Neuronal stem cell (in vitro differentiated cells): ENCODE measurements around the gene HS1BP3.

Experiments
- DNase-seq: peaks from one replicate; pipeline ENCODE4 v3.0.0-alpha.2; 2013; ENCODE audit warnings: low spot score
- H2AFZ ChIP-seq: one replicate; pipeline ENCODE4 v1.6.1; 2013; ENCODE audit warnings: mild to moderate bottlenecking, low read length, inconsistent platforms
- H2AK5ac ChIP-seq: 2 replicates; pipeline ENCODE4 v1.6.1; 2013; ENCODE audit warnings: low read depth, mild to moderate bottlenecking, inconsistent platforms, low read length, moderate library complexity, mixed read lengths
- H2BK120ac ChIP-seq: 2 replicates; pipeline ENCODE4 v1.6.1; 2013; ENCODE audit warnings: low read depth, mild to moderate bottlenecking, inconsistent platforms, low read length, moderate library complexity, mixed read lengths
- H2BK12ac ChIP-seq: one replicate; pipeline ENCODE4 v1.6.1; 2013; ENCODE audit warnings: low read length, inconsistent platforms
- H2BK15ac ChIP-seq: 2 replicates; pipeline ENCODE4 v1.6.1; 2013; ENCODE audit warnings: mild to moderate bottlenecking, low read length, inconsistent platforms, mixed read lengths
- H2BK5ac ChIP-seq: one replicate; pipeline ENCODE4 v1.6.1; 2013; ENCODE audit warnings: inconsistent platforms, mild to moderate bottlenecking, low read length, moderate library complexity
- H3K14ac ChIP-seq: one replicate; pipeline ENCODE4 v1.6.1; 2013; ENCODE audit warnings: low read length, inconsistent platforms
- H3K18ac ChIP-seq: 2 replicates; pipeline ENCODE4 v1.6.1; 2013; ENCODE audit warnings: low read length, inconsistent platforms
- H3K23ac ChIP-seq: 2 replicates; pipeline ENCODE4 v1.6.1; 2013; ENCODE audit warnings: low read depth, mild to moderate bottlenecking, mixed read lengths, low read length, inconsistent platforms; ENCODE audit not compliant: poor library complexity
- H3K27ac ChIP-seq: replicated peaks from 3 replicates; pipeline ENCODE4 v1.5.1; 2013; ENCODE audit warnings: low read length, inconsistent platforms
- H3K27me3 ChIP-seq, 3 experiments: 2 replicates each; pipeline ENCODE4 v1.6.1; 2013; ENCODE audit warnings: low read length in 3 of 3, mild to moderate bottlenecking in 2 of 3, inconsistent platforms in 1 of 3, low read depth in 1 of 3, mixed read lengths in 1 of 3, moderate library complexity in 1 of 3; ENCODE audit not compliant: control insufficient read depth in 3 of 3, insufficient read depth in 3 of 3
- H3K36me3 ChIP-seq, 2 donors: replicated peaks in 1 of 2; 2 replicates each; pipeline ENCODE4 v1.6.1; 2013; ENCODE audit warnings: low read length in 2 of 2; ENCODE audit not compliant: control insufficient read depth in 2 of 2, insufficient read depth in 2 of 2
- H3K4ac ChIP-seq: 2 replicates; pipeline ENCODE4 v1.6.1; 2013; ENCODE audit warnings: inconsistent platforms, mild to moderate bottlenecking, low read length, moderate library complexity
- H3K4me1 ChIP-seq, 2 donors: 1 replicate in 1 of 2; 2 replicates in 1 of 2; pipeline ENCODE4 v1.6.1; 2013; ENCODE audit warnings: low read length in 2 of 2, low read depth in 1 of 2; ENCODE audit not compliant: control insufficient read depth in 2 of 2, insufficient read depth in 1 of 2
- H3K4me2 ChIP-seq: one replicate; pipeline ENCODE4 v1.6.1; 2013; ENCODE audit warnings: mild to moderate bottlenecking, low read length, inconsistent platforms; ENCODE audit not compliant: insufficient read depth, poor library complexity, severe bottlenecking
- H3K4me3 ChIP-seq, 2 donors: 2 replicates each; pipeline ENCODE4 v1.5.1; 2013; ENCODE audit warnings: low read length in 2 of 2, mild to moderate bottlenecking in 2 of 2, inconsistent platforms in 1 of 2, moderate library complexity in 1 of 2
- H3K79me1 ChIP-seq: one replicate; pipeline ENCODE4 v1.6.1; 2013; ENCODE audit warnings: low read depth, mild to moderate bottlenecking, inconsistent platforms, low read length, moderate library complexity
- H3K9ac ChIP-seq: one replicate; pipeline ENCODE4 v1.6.1; 2013; ENCODE audit warnings: mild to moderate bottlenecking, low read depth, low read length, inconsistent platforms; ENCODE audit not compliant: poor library complexity
- H3K9me3 ChIP-seq, 2 donors: replicated peaks in 1 of 2; 2 replicates each; pipeline versions ENCODE3 to v1.6.1; 2013; ENCODE audit warnings: low read length in 2 of 2, mild to moderate bottlenecking in 2 of 2, inconsistent platforms in 1 of 2, low read depth in 1 of 2, mixed read lengths in 1 of 2, moderate library complexity in 1 of 2; ENCODE audit not compliant: control insufficient read depth in 2 of 2, insufficient read depth in 1 of 2
- H4K8ac ChIP-seq: one replicate; pipeline ENCODE4 v1.6.1; 2013; ENCODE audit warnings: low read depth, mild to moderate bottlenecking, inconsistent platforms, low read length, moderate library complexity
- H4K91ac ChIP-seq: one replicate; pipeline ENCODE4 v1.6.1; 2013; ENCODE audit warnings: low read length, low read depth, mild to moderate bottlenecking, inconsistent platforms; ENCODE audit not compliant: poor library complexity
- WGBS, 2 donors: extraction: QIAGEN DNeasy Blood & Tissue Kit; methylation state at CpG; one replicate each; pipeline ENCODE4 v1.1.7; 2013; ENCODE audit warnings: missing lambda C conversion rate in 2 of 2, mixed read lengths in 1 of 2; ENCODE audit not compliant: insufficient read length in 2 of 2, insufficient replicate concordance in 1 of 2; ENCODE audit errors: extremely low coverage in 2 of 2; 5-methylcytosine and 5-hydroxymethylcytosine counted together

HS1BP3 gene

DNA sequence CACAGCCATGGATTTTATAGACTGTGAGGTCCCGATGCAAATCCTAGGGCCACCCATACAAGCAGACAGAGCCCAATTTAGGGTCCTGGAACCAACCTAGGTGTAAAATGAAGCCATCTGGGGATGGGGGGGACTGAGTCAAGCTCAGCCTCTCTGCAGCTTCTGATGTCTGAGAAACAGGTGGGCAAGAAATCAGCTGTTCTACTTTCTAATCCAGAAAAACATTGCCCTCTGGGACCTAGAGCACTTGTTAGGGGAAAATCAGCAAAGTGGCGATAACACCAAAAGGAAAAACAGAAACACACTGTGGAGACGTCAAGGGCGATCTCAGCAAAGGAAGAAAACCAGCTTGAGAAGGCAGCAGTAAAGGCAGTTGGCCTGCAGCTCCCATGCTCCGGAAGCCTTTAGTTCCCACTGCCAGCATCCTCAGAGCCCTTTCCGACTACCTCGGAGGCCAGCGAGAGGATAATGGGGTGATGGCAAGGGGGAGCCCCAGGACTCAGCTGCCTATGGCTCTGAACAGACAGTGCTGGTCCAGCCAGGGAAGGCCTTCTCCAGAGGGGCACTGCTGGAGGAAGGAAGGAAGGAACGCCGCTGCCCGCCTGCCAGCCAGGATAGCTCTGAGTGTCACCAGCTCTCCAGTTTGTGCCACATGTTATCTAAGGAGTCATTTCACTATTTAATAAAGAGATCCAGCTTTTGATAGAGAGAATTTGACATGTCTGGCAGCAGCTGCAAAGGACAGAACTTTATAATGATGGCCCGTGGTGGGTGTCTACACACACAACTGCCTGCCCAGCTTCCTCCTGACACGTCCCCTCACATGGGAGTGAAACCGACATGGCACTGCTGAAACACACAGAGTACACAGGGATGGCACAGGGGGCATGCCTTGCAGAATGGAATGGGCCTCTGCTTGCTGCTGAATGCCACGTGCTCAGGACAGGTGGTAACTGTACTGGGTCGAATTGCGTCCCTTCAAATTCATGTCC is 37.7 kb downstream of the HS1BP3 start:
- no peak overlapping the region for H4K8ac ChIP-seq

DNA sequence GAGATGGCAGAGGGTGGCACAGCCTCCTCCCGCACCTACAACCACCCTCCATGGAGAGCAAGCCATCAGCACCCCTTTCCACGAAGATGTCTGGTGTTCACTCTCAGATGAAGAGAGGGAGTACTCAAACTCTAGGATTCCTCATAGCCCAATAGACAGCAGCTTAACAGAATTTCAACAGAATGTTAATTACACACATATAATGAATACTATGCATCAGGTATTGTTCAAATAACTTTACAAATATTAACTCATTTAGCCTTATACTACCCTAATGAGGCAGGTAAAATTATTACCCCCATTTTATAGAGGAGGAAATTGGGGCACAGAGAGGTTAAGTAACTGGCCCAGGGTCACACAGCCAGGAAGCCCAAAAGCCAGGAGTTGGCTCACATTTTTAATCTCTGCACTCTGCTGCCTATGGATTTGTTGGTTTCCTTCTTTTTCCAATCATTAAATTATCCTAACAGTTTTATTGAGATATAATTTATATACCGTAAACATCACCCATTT is 39.0 kb downstream of the HS1BP3 start:
- Histone ChIP-seq H3K27ac (no peak overlapping the region), H3K4me2 (no peak overlapping the region), H2BK12ac (no peak overlapping the region), H4K91ac (no peak overlapping the region), H3K4me3 (no peak overlapping the region), H2BK15ac (peak overlapping the region; percentile 29), H3K4me1 (peaks cover 16 to 24% of the 10 kb centered on the region in 2 donors), H3K4ac (no peak overlapping the region), H3K9ac (no peak overlapping the region), H4K8ac (no peak overlapping the region), H3K18ac (peak overlapping the region; percentile 38), H3K79me1 (no peaks in the 10 kb centered on the region), H2BK5ac (no peak overlapping the region), H3K14ac (no peak overlapping the region), H3K36me3 (no peaks in the 10 kb centered on the region), H2AK5ac (no peak overlapping the region), H3K27me3 (no peaks in the 10 kb centered on the region), H3K9me3 (peaks cover 0 to 4% of the 10 kb centered on the region in 2 donors), H3K23ac (no peak overlapping the region), H2AFZ (no peak overlapping the region), H2BK120ac (no peak overlapping the region)
- no CpG with 5 or more reads among the region's 3 CpGs for WGBS, 2 donors
- no peak for DNase-seq

More for the DNA sequence above, 37.7 kb downstream of the HS1BP3 start:
- no peak overlapping the region for H3K9ac ChIP-seq
- no peaks in the 10 kb centered on the region for H3K9me3 ChIP-seq
- no peak overlapping the region for H3K14ac ChIP-seq
- H4K91ac ChIP-seq, result peak overlapping the region; percentile 26
- H3K4me2 ChIP-seq, result no peak overlapping the region
- no peak overlapping the region for H3K4ac ChIP-seq
- no peak overlapping the region for H3K4me3 ChIP-seq
- peak overlapping the region; percentile 39 for H2AK5ac ChIP-seq
- H2BK120ac ChIP-seq, result peak overlapping the region; percentile 6
- H2BK12ac ChIP-seq, result peak overlapping the region; percentile 67
- no peaks in the 10 kb centered on the region for H3K79me1 ChIP-seq
- H3K23ac ChIP-seq, result no peak overlapping the region
- H3K18ac ChIP-seq, result peak overlapping the region; percentile 57
- H3K27me3 ChIP-seq, result no peaks in the 10 kb centered on the region
- no peak overlapping the region for H3K27ac ChIP-seq
- H2BK5ac ChIP-seq, result no peak overlapping the region
- DNase-seq, result no peak
- H3K36me3 ChIP-seq, result no peaks in the 10 kb centered on the region
- WGBS, 2 donors, result no CpG with 5 or more reads among the region's 17 CpGs
- peaks cover 20 to 29% of the 10 kb centered on the region in 2 donors for H3K4me1 ChIP-seq
- no peak overlapping the region for H2BK15ac ChIP-seq
- H2AFZ ChIP-seq, result no peak overlapping the region

DNA sequence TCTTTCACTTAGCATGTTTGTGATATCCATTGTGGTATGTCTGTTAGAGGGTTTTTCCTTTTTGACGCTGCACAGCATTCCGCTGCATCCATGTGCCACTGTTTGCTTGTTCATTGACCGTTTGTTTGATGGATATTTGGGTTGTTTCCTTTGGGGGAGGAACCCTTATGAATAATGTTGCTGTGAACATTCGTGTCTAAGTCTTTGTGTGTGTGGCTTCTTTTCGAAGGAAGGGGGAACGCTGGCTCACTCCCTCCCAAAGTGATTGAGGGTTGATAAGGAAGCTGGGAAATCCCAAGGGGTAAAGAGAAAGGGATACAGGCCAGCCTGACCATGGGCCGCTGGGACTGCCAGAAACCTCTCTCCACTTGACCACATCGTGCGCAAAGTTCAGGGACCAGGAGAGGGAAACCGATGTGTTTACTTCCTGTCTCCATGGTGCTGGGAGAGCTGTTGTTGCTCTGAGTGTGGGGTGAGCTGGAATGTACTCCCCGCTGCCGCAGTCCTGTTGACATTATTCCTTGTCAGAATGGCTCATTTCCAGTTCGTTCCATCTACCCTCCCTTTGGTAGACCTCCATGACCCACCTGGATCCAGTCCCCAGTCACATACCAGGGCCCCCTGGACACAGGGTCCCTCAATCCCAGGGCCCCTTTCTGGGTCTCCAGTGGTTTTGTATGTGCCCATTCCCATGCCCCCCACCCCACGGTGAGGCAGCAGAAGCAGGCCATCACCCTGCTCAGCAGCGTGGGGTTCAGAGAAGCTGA is 39.6 kb downstream of the HS1BP3 start:
- Histone ChIP-seq H3K4me3 (no peak overlapping the region), H3K9me3 (peaks cover 0 to 4% of the 10 kb centered on the region in 2 donors), H2BK5ac (no peak overlapping the region), H4K91ac (no peak overlapping the region), H2BK12ac (no peak overlapping the region), H3K4ac (no peak overlapping the region), H3K27me3 (no peaks in the 10 kb centered on the region), H3K4me2 (no peak overlapping the region), H2AK5ac (no peak overlapping the region), H3K18ac (peak overlapping the region; percentile 38), H3K4me1 (peaks cover 13 to 18% of the 10 kb centered on the region in 2 donors), H3K79me1 (no peaks in the 10 kb centered on the region), H3K23ac (no peak overlapping the region), H3K36me3 (no peaks in the 10 kb centered on the region), H2BK15ac (peak overlapping the region; percentile 29), H4K8ac (no peak overlapping the region), H2BK120ac (no peak overlapping the region), H3K9ac (no peak overlapping the region), H2AFZ (no peak overlapping the region), H3K14ac (no peak overlapping the region), H3K27ac (no peak overlapping the region)
- no peak for DNase-seq
- no CpG with 5 or more reads among the region's 15 CpGs for WGBS, 2 donors

DNA sequence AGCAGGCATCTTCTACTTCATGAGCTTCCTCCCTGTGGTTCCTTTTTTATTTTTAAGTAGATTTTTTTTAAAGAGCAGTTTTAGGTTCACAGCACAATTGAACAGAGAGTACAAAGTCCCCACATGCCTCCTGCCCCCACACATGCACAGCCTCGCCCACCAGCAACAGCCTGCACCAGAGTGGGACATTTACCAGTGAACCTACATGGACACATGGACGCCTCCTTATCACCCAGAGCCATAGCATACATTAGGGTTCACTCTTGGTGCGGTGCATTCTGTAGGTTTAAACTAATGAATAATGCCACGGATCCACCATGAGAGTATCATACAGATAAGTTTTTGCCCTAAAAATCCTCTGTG is 40.9 kb downstream of the HS1BP3 start:
- Histone ChIP-seq H2BK12ac (no peak overlapping the region), H2BK120ac (no peak overlapping the region), H3K27me3 (no peaks in the 10 kb centered on the region), H3K9me3 (peaks cover 0 to 4% of the 10 kb centered on the region in 2 donors), H2AFZ (no peak overlapping the region), H3K4me1 (peaks cover 12 to 13% of the 10 kb centered on the region in 2 donors), H3K23ac (no peak overlapping the region), H3K27ac (no peak overlapping the region), H3K4me2 (no peak overlapping the region), H3K36me3 (no peaks in the 10 kb centered on the region), H2BK15ac (no peak overlapping the region), H3K4me3 (no peak overlapping the region), H3K4ac (no peak overlapping the region), H3K9ac (no peak overlapping the region), H4K91ac (no peak overlapping the region), H3K14ac (no peak overlapping the region), H3K18ac (no peak overlapping the region), H3K79me1 (no peaks in the 10 kb centered on the region), H2BK5ac (no peak overlapping the region), H4K8ac (no peak overlapping the region), H2AK5ac (no peak overlapping the region)
- DNase-seq, result no peak
- WGBS, 2 donors, result no CpG with 5 or more reads among the region's 4 CpGs
